ENCODE results near the gene THEMIS2.

The THEMIS2 gene

GRCh38 chr1:27876341-27877114 lies 4.2 kb downstream of the THEMIS2 start:
- no peak overlapping the region for H3K27ac ChIP-seq
- TF ChIP-seq ZFX (IDR thresholded peaks at IDR 0.05; ENCODE audit: borderline replicate concordance) (no peak), CTCF (IDR thresholded peaks at IDR 0.05) (no peak)

- TF ChIP-seq ZFX (IDR thresholded peaks at IDR 0.05; ENCODE audit: borderline replicate concordance) (no peak), CTCF (IDR thresholded peaks at IDR 0.05) (no peak)
- H3K27ac ChIP-seq = no peak overlapping the region
Measured at GRCh38 chr1:27877115-27877416, 4.7 kb downstream of the THEMIS2 start.

- no peak overlapping the region for H3K27ac ChIP-seq
- no peak for TF ChIP-seq ZFX (IDR thresholded peaks at IDR 0.05; ENCODE audit: borderline replicate concordance)
- no peak for TF ChIP-seq CTCF (IDR thresholded peaks at IDR 0.05)
Measured at GRCh38 chr1:27878039-27878438, 5.7 kb downstream of the THEMIS2 start.

- TF ChIP-seq CTCF (IDR thresholded peaks at IDR 0.05) = no peak
- no peak for TF ChIP-seq ZFX (IDR thresholded peaks at IDR 0.05; ENCODE audit: borderline replicate concordance)
- no peak overlapping the region for H3K27ac ChIP-seq
Measured at GRCh38 chr1:27878787-27879335, 6.5 kb downstream of the THEMIS2 start.

- H3K27ac ChIP-seq = no peak overlapping the region
- TF ChIP-seq CTCF (IDR thresholded peaks at IDR 0.05) = no peak
- TF ChIP-seq ZFX (IDR thresholded peaks at IDR 0.05; ENCODE audit: borderline replicate concordance) = no peak
Measured at GRCh38 chr1:27879374-27880082, 7.2 kb downstream of the THEMIS2 start.

- H3K27ac ChIP-seq = no peak overlapping the region
- TF ChIP-seq CTCF (IDR thresholded peaks at IDR 0.05) (no peak), ZFX (IDR thresholded peaks at IDR 0.05; ENCODE audit: borderline replicate concordance) (no peak)
Measured at GRCh38 chr1:27882543-27882903, 10.2 kb downstream of the THEMIS2 start.

GRCh38 chr1:27883536-27883935 lies 11.2 kb downstream of the THEMIS2 start:
- no peak overlapping the region for H3K27ac ChIP-seq
- TF ChIP-seq CTCF (IDR thresholded peaks at IDR 0.05) (no peak), ZFX (IDR thresholded peaks at IDR 0.05; ENCODE audit: borderline replicate concordance) (no peak)

Data from 22Rv1 (cell line).